Measurements from ENCODE around the gene AGT.

GRCh38 chr1:230701434-230701833 is 12.5 kb downstream of the AGT start:
- TF ChIP-seq CTCF (IDR thresholded peaks at IDR 0.05) (no peak), POLR2AphosphoS5 (IDR thresholded peaks at IDR 0.05) (no peak)

Measured in gastroesophageal sphincter (tissue), 3 donors.